ENCODE data around the gene GJA8. TPM values are rescaled to one million over a fixed set of nuclear protein-coding genes. Genes with fewer than 3 reads are reported as not detected.
"Not testable (repeated sequence)": the region's sequence is repeated elsewhere in the genome, so short reads cannot be mapped to it uniquely, and the experiment has no call there.

Gene GJA8
- not detected for polyA plus RNA-seq (ENCODE audit: insufficient read depth in 1 of 5, insufficient read length in 5 of 5, low replicate concordance in 1 of 5)
- long read RNA-seq, donor 1 = 0 reads
- long read RNA-seq, donor 2 = 0 reads
- long read RNA-seq, donor 3 = 0 reads
- long read RNA-seq, donor 4 = 0 reads
- long read RNA-seq, donor 5 = 0 reads
- long read RNA-seq, donor 6 = 0 reads
- long read RNA-seq, donor 7 = 0 reads
- long read RNA-seq, donor 8 = 0 reads

DNA sequence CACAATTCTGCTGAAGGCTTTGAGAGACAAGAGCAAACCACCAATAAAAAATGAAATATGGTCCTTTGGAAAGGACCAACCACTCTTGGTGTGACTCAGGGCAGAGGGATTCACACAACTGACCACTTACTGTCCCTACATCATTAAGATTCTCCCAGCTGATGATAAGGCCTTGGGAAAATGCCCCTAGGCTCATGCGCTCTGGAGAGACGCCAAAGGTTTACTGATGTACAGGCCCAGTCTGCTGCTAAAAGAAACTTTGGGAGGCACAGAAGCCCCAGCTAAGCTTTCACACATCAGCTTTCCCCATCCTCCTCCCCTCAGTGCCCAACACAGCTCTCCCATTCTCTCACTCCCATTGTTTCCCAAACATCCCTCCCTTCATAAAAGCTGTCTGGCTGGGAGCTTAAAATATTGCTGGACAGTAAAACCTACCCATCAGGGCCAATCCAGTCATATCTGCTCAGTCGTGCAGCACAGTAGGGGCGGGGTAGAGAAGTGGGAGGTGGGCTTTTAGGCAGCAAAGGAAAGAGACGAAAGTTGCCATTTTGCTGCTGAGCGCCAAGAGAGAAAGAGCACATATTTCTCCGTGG is at the start of gene GJA8:
Gene GJA8 (plus strand): TSS at position 543 of the 593 bp plus-strand sequence. CDS start 5,161 bp downstream, outside the sequence.
- no peak for DNase-seq

DNA sequence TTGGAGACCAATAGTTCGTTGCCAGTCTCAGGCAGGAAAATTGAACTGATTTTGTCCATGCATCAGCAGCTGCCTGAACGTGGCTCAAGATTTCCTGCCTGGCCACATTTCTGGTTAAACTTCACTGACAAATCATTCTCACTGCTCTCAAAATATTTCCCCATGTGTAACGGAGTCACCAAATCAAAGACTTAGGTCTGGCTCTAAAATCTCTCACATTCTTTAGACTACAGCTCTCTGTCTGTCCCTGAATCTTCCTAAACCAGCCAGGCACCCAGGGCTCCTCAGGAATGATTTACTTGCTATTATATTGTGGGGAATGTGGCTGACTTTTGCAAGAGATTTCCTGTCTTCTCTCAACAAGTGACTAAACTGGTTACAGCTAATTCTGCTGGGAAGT is 49.2 kb upstream of the GJA8 start:
- peak in 1 of 2 donors; percentile 1 for DNase-seq

DNA sequence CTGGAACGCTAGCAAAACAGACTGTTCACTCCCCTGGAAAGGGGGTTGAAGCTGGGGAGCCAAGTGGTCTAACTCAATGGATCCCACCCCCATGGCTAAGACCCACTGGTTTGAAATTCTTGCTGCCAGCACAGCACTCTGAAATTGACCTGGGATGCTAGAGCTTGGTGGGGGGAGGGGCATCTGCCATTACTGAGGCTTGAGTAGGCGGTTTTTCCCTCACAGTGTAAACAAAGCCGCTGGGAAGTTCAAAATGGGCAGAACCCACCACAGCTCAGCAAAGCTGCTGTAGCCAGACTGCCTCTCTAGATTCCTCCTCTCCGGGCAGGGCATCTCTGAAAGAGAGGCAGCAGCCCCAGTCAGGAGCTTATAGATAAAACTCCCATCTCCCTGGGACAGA is 47.6 kb upstream of the GJA8 start:
- DNase-seq = not testable (repeated sequence)

DNA sequence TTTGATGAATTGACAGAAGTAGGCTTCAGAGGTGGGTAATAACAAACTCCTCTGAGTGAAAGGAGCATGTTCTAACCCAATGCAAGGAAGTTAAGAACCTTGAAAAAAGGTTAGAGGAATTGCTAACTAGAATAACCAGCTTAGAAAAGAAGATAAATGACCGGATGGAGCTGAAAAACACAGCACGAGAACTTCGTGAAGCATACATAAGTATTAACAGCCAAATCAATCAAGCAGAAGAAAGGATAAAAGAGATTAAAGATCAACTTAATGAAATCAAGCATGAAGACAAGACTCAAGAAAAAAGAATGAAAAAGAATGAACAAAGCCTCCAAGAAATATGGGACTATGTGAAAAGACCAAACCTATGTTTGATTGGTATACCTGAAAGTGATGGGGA is 46.6 kb upstream of the GJA8 start:
- DNase-seq = not testable (repeated sequence)

DNA sequence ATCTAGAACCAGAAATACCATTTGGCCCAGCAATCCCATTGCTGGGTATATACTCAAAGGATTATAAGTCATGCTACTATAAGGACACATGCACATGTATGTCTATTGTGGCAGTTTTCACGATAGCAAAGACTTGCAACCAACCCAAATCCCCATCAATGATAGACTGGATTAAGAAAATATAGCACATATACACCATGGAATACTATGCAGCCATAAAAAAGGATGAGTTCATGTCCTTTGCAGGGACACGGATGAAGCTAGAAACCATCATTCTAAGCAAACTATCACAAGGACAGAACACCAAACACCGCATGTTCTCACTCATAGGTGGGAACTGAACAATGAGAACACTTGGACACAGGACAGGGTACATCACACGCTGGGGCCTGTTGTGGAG is 35.4 kb upstream of the GJA8 start:
- DNase-seq = not testable (repeated sequence)

DNA sequence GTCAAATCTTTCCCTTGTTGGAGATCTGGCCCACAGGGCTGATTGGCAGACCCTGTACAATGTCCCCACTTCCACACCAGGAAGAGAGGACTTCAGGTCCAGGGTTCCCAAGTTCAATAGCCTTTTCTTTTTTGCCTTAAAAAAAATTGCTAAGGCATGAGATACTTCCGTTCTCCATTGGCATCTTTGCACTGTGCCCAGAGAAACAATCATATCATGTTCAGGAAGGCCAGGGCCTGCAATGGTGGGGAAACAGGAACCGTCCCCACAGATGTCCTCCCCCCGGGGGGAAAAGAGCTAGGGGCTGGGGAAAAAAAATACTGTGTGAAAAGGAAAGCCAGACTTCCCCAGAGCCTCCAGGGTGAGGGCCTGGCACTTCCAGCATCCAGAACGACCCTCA is 24.6 kb upstream of the GJA8 start:
- DNase-seq = no peak

DNA sequence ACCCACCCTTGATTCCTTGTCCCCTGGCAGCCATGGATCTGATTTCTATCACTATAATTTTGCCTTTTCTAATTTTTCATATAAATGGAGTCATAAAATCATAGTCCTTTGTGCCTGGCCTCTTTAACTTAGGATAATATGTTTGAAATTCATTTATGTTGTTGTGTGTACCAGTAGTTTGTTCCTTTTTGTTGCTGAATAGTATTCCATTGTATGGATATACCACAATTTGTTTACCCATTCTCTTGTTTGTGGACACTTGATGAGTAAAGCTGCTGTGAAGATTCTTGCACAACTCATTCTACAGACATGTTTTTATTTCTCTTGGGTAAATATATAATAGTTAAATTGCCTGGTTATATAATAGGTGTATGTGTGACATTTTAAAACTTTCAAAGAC is 22.7 kb upstream of the GJA8 start:
- no peak for DNase-seq

DNA sequence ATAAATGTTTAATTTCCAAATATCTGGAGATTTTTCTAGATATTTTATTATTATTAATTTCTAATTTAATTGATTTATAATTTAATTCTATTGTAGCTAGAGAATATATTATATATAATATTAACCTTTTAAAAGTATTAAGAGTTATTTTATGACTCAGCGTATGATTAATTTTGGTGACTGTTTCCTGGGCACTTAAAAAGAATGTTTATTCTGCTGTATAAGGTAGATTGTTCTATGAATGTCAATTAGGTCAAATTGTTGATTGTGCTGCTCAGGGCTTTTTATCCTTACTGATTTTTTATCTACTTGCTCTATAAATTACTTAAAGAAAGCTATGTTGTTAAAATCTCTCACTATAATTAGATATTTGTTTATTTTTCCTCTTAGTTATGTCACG is 20.1 kb upstream of the GJA8 start:
- no peak for DNase-seq

DNA sequence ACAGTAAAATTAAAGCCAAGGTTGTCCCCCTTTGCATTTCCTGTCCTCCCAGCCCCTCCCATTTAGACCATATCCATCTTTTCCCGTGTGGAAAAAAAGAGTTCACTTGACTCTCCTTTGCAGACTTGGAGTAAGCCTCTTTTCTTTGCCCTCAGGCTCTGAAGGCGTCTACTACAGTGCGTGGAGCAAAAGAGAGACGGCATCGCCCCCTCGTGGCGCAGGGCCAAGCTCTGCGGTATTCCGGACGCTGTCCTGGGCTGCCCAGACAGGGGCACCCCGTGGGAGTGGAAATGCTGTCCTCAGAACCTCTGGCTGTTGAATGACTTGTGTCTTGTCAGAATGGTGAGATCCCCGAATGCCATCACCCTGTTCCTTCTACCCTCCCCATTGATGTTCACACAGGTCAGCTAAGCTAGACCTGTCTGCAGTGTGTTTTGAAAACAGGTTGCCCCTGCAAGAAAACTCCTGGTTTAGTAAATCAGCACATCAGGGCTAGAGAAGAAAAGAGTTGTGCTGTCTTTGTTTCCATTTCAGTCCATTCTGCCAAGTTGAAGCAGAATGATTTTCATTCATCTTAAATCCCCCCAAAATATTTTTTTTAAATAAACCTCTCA is 12.3 kb upstream of the GJA8 start:
- DNase-seq = peak; percentile 71 to 79

DNA sequence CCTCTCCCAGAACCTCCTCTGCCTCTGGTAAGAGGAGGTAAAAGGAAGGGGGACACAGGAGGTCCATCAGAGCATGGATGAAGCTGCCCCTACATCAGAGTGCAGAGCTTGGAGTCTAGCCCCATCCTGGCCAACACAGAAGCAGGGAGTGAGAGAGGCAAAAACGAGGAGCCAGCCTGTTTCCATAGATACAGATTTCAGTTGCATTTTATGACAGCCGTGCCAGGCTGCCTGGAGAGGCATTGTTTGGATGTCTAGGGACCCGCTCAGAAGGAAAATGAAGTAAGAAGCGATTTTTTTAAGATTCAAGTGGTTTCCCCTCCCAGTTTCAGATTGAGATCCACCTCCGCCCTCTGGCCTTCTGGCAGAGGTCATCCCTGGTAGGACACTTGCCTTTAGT is 11.5 kb upstream of the GJA8 start:
- DNase-seq = no peak

DNA sequence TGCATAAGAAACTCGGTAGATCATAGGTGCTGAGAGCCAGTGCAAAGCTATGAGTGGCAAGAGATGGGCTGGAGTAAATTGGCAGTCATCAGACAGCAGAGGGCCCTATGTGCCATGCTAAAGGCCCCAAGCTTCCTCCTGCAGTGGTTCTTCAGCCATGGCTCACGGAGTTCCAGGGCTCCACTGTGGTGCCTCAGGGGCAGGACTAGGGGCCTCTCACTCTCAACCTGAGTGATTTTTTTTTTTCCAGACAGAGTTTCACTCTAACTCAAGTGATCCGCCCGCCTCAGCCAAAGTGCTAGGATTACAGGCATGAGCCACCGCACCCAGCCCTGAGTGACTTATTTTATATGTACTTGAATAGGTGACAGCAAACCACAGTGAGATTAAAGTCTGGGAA is 10.4 kb upstream of the GJA8 start:
- DNase-seq = no peak

DNA sequence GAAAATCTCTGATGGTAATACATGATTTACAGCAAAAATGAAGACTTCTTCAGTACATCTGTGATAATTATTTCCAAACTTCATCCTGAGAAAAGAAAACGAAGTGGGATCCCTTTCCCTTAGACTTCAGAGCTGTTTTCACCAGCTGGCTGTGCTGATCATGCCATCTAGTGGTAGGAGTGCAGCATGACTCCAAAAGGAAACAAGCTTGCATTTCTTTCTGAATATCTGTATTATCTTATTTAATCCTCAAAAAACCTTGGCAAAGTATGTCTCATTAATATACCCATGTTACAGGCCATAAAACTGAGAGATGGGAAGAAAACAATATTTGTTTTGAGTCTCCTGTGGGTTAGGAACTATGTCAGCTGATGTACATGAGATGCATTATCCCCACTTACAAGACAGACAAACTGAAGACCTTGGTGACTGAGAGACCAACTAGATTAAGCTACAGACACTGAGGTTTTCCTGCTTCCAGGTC is 9.8 kb upstream of the GJA8 start:
- DNase-seq = peak; percentile 47 to 55

DNA sequence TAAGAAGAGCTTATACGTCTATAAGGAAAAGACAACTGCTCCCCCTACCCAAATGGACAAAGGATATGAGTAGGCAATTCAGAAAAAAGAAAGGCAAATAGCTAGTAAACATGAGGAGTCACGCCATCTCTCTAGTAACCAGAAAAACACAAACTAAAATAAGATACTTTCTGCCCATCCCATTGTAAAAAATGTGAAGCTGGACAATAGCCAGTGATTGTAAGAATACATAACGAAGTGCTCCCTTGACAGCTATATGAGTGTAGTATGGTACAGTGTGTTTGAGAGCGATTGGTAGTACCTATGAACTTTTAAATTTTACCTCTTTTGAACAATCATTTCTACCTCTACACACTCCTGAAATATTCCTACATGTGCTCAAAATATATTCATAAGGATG is 7.5 kb upstream of the GJA8 start:
- no peak for DNase-seq

DNA sequence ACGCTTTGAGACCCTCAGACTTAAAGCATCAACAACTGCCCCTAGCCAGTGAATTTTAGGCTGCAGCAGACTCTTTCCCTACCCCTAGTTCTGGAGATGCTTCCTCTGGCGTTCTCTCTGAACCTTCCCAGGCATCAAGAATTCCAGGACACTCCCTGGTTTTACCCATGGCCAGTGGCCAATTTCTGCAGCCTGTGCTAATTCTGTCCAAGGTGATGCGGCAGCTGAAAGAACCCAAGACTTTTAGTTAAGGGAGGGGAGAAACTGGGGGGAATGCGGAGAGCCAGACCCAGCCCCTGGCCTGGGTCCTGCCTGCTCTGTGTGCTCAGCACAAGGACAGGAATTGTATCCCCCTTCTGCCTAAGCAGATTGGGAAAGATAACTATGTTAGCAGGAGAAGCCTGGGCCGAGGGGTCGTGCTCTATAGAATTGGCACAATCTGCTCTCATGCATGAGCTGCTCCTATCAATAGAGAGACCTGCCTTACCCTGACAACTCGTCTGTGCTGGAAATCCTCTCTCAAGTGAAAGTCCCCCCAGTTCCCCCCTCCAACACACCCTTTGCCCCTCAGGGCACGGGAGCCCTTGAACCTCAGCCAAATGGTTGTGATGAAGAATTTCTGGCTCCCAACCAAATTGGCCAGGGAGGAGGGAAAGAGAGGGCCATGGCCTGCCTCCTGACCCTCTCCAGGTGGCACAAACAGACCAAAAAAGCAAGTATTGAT is 5.4 kb upstream of the GJA8 start:
- no peak for DNase-seq

DNA sequence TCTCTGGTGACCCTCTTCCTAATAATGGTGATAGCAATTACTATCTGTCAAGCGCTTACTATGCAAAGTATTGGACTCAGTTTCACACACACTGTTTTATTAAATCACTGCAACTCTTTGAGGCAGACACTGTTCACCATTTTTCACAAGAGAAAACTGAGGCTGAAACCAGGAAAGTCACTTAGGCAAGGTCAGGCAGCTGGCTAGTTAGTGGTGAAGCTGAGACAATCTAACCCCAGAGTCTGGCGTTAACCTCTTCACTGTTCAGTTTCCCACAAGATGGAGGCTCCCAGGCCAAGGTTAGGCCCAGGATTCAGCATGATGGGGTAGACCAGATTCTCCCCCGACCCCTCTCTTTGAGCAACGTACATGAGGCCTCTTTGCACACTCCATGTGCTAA is 4.8 kb upstream of the GJA8 start:
- DNase-seq = no peak

DNA sequence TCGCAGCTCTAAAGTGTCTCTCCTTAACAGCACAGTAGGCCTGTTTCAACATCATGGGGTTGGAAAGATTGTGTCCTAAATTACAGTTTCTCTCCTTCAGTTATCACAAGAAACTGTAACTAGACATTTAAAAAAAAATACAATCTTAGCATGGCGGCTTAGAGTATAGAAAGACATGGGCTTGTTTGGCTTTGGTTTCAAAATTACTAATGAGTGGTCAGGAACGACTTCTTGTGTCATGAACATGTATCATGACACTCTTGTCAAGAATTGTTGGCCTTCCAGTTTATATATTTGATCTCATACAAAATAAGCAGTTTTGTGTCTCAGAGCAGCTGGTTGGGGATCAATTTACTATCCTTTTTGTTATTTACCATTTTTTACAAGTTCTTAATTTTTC is 2.1 kb downstream of the GJA8 start:
- DNase-seq = no peak

DNA sequence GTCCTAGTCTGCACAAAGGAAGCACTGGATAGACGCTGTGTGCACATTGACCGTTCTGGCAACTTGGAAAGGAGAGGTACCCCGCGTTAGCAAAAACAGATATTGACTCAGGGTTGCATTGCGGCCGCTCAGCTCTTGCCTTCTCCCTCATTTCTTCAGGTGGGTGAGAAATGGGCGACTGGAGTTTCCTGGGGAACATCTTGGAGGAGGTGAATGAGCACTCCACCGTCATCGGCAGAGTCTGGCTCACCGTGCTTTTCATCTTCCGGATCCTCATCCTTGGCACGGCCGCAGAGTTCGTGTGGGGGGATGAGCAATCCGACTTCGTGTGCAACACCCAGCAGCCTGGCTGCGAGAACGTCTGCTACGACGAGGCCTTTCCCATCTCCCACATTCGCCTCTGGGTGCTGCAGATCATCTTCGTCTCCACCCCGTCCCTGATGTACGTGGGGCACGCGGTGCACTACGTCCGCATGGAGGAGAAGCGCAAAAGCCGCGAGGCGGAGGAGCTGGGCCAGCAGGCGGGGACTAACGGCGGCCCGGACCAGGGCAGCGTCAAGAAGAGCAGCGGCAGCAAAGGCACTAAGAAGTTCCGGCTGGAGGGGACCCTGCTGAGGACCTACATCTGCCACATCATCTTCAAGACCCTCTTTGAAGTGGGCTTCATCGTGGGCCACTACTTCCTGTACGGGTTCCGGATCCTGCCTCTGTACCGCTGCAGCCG is 5.4 kb downstream of the GJA8 start:
- DNase-seq = no peak

DNA sequence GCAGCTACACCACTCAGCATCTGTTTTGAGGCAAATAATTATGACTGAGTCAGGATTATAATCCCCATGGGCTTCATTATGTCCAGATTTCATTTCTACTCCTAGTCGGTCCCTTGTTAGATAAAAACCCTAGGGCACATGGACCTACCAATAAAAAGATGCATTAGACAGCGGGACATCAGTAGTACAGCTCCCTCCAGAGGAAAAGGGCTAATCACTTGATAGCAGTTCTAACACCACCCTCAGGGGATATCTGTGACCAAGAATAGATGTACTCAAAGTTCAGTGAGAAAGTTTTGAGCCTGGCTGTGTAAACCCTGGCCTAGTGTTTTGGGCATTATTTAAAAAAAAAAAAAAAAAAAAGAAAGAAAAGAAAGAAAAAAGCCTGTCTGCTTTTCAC is 10.0 kb downstream of the GJA8 start:
- no peak for DNase-seq

DNA sequence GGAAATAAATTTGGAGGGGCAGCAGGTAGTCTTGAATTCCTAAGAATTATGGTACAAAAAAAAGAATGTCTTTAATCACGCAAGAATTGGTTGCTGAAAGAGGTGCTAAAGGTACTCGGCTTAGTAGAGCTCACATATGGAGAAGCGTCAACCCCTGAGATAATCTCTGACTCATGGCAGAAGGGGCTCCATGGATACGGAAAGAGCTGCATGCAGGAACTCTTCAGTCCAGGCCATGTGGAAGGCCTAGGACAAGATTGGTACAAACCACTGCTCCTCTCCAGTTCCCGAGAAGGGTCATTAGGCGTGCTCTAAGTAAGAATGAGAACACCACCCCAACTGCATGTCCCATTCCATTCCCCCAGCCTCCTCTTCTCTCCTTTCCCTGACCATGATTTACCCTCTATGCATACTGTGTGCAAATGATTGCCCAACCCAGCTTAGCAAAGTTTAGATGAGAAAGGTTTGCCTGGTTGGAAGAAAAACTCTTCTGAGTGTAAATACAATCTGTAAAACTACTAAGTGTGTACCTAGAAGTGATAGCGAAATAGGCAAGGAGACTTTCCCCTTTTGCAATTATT is 10.9 kb downstream of the GJA8 start:
- DNase-seq = no peak

DNA sequence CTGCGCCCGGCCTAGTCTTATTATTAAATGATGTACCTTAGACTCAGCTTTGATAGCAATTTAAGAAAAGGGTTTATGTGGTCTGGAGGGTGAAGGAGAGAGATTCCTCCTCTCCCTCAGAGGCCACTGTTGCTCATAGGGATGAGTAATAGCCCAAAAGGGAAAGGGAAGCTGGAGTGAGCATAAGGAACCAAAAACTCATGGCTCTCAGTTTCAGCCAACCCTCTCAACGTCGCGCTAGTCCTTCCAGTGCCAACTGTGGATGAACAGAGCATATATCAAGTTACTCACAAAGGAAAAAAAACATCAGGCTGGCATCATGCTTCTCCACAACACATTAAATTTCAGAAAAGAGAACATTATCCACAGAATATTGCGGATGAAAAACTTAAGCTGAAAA is 17.3 kb downstream of the GJA8 start:
- no peak for DNase-seq

DNA sequence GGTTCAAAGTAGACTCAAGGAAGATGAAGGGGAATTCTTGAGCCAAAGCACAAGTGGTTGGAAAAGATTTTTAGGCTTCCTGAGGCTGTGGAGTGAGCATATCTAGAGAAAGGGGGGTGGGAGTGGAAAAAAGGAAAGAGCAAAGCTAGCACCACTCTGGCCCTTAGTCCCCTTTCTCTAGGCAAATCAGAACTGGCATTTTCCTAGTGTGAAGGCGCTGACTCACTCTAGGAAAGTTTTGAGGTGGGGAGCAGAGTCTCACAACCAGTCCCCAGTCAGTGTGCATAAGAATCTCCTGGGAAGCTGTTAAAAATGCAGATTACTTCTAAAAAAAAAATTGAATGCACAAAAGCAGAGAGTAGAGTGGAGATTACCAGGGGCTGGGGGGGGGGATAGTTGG is 22.2 kb downstream of the GJA8 start:
- no peak for DNase-seq

DNA sequence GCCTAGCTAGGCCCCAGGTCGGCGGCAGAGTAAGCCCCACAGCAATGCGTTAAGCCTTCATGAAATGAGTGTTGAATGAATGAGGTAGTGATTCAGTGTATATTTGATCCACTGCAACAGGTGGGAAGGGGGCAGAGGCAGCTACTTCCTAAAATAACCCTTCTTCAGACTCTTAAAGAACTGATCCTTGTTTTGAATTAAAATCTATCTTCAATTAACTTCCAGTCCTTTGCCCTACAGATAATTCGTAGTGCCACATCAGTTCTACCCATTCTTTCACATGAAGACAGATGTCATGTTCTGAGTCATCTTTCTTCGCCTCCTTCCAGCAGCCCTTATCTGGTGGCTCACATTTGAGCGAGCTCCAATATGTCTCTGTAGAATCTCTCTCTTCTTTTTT is 24.6 kb downstream of the GJA8 start:
- DNase-seq = not testable (repeated sequence)

Data from right lung (tissue), 10 donors.